ENCODE data around the gene PCDH15.

The PCDH15 gene

DNA sequence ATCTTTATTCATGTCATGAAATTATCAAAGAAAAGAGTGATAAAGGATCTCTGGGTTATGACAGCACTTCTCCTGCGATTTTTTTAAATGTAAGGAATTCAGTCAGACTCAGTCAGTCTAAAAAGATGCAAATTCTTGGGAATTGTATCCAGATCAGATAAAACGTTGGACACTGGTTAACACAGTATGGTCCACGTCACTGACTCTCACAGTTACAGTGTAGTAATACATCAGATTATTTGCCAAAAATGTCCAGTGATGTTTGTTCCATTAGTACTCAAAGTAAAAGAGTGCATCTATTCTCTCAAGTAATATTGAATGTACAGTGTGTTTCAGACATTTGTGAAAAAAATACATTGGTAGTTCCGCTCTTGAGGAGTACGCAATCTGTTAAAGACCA lies 224.5 kb downstream of the PCDH15 start:
- TF ChIP-seq CTCF (IDR thresholded peaks at IDR 0.05) = no peak
- no peaks in the 10 kb centered on the region for H3K36me3 ChIP-seq
- H3K4me3 ChIP-seq (ENCODE audit: low read depth in 1 of 2, low read length in 1 of 2) = no peak overlapping the region
- no peaks in the 10 kb centered on the region for H3K9me3 ChIP-seq
- no peaks in the 10 kb centered on the region for H3K4me1 ChIP-seq (ENCODE audit: control insufficient read depth in 1 of 2, insufficient read depth in 1 of 2, low read depth in 1 of 2, low read length in 1 of 2)
- no peaks in the 10 kb centered on the region for H3K27me3 ChIP-seq
- no peak overlapping the region for H3K27ac ChIP-seq

DNA sequence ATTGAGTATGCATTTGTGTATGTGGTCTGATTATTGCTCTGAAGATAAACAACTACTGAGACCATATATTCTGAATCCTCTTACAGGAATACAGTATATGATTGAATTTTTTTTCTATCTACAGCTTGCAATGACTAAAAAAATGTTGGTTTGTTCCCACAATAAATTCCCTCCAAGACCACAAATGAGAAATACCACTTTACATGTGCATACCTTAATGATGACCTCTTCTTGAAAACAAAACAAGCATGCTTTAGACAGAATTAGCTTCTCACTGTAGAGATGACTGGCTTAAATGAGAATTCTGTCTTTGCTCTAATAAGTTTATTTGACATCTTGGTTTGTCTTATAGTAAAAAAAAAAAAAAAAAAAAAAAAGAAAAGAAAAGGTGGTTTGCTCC lies 241.5 kb downstream of the PCDH15 start:
- no peaks in the 10 kb centered on the region for H3K4me1 ChIP-seq (ENCODE audit: control insufficient read depth in 1 of 2, insufficient read depth in 1 of 2, low read depth in 1 of 2, low read length in 1 of 2)
- H3K27ac ChIP-seq = no peak overlapping the region
- no peaks in the 10 kb centered on the region for H3K27me3 ChIP-seq
- H3K9me3 ChIP-seq = no peaks in the 10 kb centered on the region
- H3K4me3 ChIP-seq (ENCODE audit: low read depth in 1 of 2, low read length in 1 of 2) = no peak overlapping the region
- no peak for TF ChIP-seq CTCF (IDR thresholded peaks at IDR 0.05)
- no peaks in the 10 kb centered on the region for H3K36me3 ChIP-seq

DNA sequence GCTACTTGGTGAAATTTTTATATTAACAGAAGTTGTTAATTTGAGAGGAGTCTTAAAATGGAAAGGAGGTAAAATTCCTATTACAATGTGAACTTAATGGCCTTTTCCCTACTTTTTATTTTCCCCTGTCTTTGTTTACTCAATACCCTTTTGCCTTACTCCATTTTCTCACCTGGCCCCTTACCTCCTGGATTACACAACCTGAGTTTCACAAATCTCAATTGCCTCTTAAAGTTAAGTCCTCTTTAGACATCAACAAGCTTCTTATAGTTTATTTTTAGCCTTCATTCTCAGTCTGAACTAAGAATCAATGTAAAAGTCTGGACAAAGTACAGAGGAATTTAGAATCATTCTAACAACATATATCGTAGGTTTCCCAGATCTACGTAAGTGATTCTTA lies 247.0 kb downstream of the PCDH15 start:
- Histone ChIP-seq H3K4me3 (ENCODE audit: low read depth in 1 of 2, low read length in 1 of 2) (no peak overlapping the region), H3K4me1 (ENCODE audit: control insufficient read depth in 1 of 2, insufficient read depth in 1 of 2, low read depth in 1 of 2, low read length in 1 of 2) (no peaks in the 10 kb centered on the region), H3K27ac (no peak overlapping the region), H3K27me3 (no peaks in the 10 kb centered on the region), H3K36me3 (no peaks in the 10 kb centered on the region), H3K9me3 (no peaks in the 10 kb centered on the region)
- TF ChIP-seq CTCF (IDR thresholded peaks at IDR 0.05) = no peak

GRCh38 chr10:54550016-54550415 lies 251.0 kb downstream of the PCDH15 start:
- Histone ChIP-seq H3K27ac (no peak overlapping the region), H3K27me3 (no peaks in the 10 kb centered on the region), H3K36me3 (no peaks in the 10 kb centered on the region), H3K9me3 (no peaks in the 10 kb centered on the region), H3K4me3 (ENCODE audit: low read depth in 1 of 2, low read length in 1 of 2) (no peak overlapping the region), H3K4me1 (ENCODE audit: control insufficient read depth in 1 of 2, insufficient read depth in 1 of 2, low read depth in 1 of 2, low read length in 1 of 2) (no peaks in the 10 kb centered on the region)
- no peak for TF ChIP-seq CTCF (IDR thresholded peaks at IDR 0.05)

GRCh38 chr10:54531296-54531695 lies 269.7 kb downstream of the PCDH15 start:
- Histone ChIP-seq H3K27ac (no peak overlapping the region), H3K27me3 (no peaks in the 10 kb centered on the region), H3K9me3 (no peaks in the 10 kb centered on the region), H3K4me3 (ENCODE audit: low read depth in 1 of 2, low read length in 1 of 2) (no peak overlapping the region), H3K4me1 (ENCODE audit: control insufficient read depth in 1 of 2, insufficient read depth in 1 of 2, low read depth in 1 of 2, low read length in 1 of 2) (no peaks in the 10 kb centered on the region), H3K36me3 (no peaks in the 10 kb centered on the region)
- TF ChIP-seq CTCF (IDR thresholded peaks at IDR 0.05) = no peak

DNA sequence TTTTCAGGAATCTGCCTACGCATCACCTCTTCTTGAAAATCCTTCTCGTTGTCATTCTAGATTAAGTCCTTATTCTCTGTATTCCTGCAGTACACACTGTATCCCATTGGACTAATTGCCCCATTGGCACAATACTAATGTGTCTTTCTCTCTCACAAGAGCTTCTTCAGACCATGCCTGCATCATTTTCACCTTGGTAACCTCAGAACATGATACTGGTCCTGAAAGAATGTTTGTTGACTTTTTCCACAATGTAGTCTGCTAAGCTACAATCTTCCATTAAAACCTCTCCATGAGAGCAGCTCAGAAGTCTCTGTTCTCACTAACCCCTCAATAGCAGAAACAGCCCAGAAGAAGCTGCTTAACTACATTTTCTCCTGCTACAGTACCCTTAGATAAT lies 270.7 kb downstream of the PCDH15 start:
- H3K4me1 ChIP-seq (ENCODE audit: control insufficient read depth in 1 of 2, insufficient read depth in 1 of 2, low read depth in 1 of 2, low read length in 1 of 2) = no peaks in the 10 kb centered on the region
- H3K27ac ChIP-seq = no peak overlapping the region
- H3K4me3 ChIP-seq (ENCODE audit: low read depth in 1 of 2, low read length in 1 of 2) = no peak overlapping the region
- no peak for TF ChIP-seq CTCF (IDR thresholded peaks at IDR 0.05)
- H3K36me3 ChIP-seq = no peaks in the 10 kb centered on the region
- no peaks in the 10 kb centered on the region for H3K27me3 ChIP-seq
- no peaks in the 10 kb centered on the region for H3K9me3 ChIP-seq

Data from neutrophil (primary cell).